Hepatocyte (in vitro differentiated cells): Measurements from ENCODE around the gene TK2. TPM values are rescaled to one million over a fixed set of nuclear protein-coding genes. Genes with fewer than 3 reads are reported as not detected.

Experiments
- DNase-seq: peaks from one replicate; pipeline ENCODE4 v3.0.0-alpha.2; 2016; ENCODE audit warnings: low spot score
- H2AFZ ChIP-seq: fragments of 200-600 bp; sonication (generic); 2 replicates; pipeline ENCODE4 v1.6.0; 2016; ENCODE audit warnings: antibody characterized with exemption, mild to moderate bottlenecking
- H3K27ac ChIP-seq: fragments of 200-600 bp; sonication (generic); 2 replicates; pipeline ENCODE4 v1.5.1; 2016; ENCODE audit warnings: mild to moderate bottlenecking
- H3K27me3 ChIP-seq: fragments of 200-600 bp; sonication (generic); 2 replicates; pipeline ENCODE4 v1.6.1; 2016
- H3K36me3 ChIP-seq: fragments of 200-600 bp; sonication (generic); replicated peaks from 2 replicates; pipeline ENCODE4 v1.5.1; 2016; ENCODE audit warnings: low read depth; ENCODE audit not compliant: insufficient read depth
- H3K4me1 ChIP-seq: fragments of 200-600 bp; sonication (generic); 2 replicates; pipeline ENCODE4 v1.5.1; 2016; ENCODE audit warnings: mild to moderate bottlenecking, moderate library complexity; ENCODE audit not compliant: insufficient read depth
- H3K4me2 ChIP-seq: fragments of 200-600 bp; sonication (generic); 2 replicates; pipeline ENCODE4 v1.6.0; 2016
- H3K4me3 ChIP-seq: fragments of 200-600 bp; sonication (generic); 2 replicates; pipeline ENCODE4 v1.5.1; 2016; ENCODE audit warnings: mild to moderate bottlenecking
- H3K79me2 ChIP-seq: fragments of 200-600 bp; sonication (generic); 2 replicates; pipeline ENCODE4 v1.6.0; 2017; ENCODE audit warnings: mild to moderate bottlenecking
- H3K9me2 ChIP-seq: fragments of 200-600 bp; sonication (generic); replicated peaks from 2 replicates; pipeline ENCODE4 v1.6.0; 2017; ENCODE audit warnings: mild to moderate bottlenecking; ENCODE audit not compliant: insufficient read depth
- H3K9me3 ChIP-seq: fragments of 200-600 bp; sonication (generic); 2 replicates; pipeline ENCODE4 v1.5.1; 2016; ENCODE audit warnings: low read depth, mild to moderate bottlenecking
- H4K20me1 ChIP-seq: fragments of 200-600 bp; sonication (generic); 2 replicates; pipeline ENCODE4 v1.6.0; 2016; ENCODE audit warnings: mild to moderate bottlenecking; ENCODE audit not compliant: insufficient read depth, poor library complexity, severe bottlenecking
- CTCF ChIP-seq: fragments of 200-600 bp; sonication (generic); IDR thresholded peaks from 2 replicates; pipeline ENCODE4 v1.5.1; 2016; ENCODE audit warnings: antibody characterized with exemption, mild to moderate bottlenecking; ENCODE audit not compliant: poor library complexity
- EZH2 ChIP-seq: fragments of 200-600 bp; sonication (generic); IDR thresholded peaks from 2 replicates; pipeline ENCODE4 v1.6.1; 2016; ENCODE audit warnings: antibody characterized with exemption, mild to moderate bottlenecking, borderline replicate concordance
- EZH2phosphoT487 ChIP-seq: fragments of 200-600 bp; sonication (generic); IDR thresholded peaks from one replicate; pipeline ENCODE4 v1.6.1; 2018; ENCODE audit warnings: antibody characterized with exemption, mild to moderate bottlenecking, low read depth, moderate library complexity; ENCODE audit not compliant: unreplicated experiment, severe bottlenecking
- WGBS: methylation state at CpG from one replicate; pipeline ENCODE4 v1.1.6; 2016; ENCODE audit warnings: low lambda C conversion rate; ENCODE audit errors: missing lambda C conversion rate; 5-methylcytosine and 5-hydroxymethylcytosine counted together
- polyA plus RNA-seq: library from polyadenylated mRNA; unstranded; fragments of >200 nt; fragmentation: Nextera tagmentation; extraction: Ambion mirVana; gene quantifications from 2 replicates; pipeline ENCODE4 v1.2.1, GENCODE V29; 2016
- total RNA-seq: library from RNA; depleted of rRNA; stranded (reverse); fragments of >200 nt; gene quantifications from 2 replicates; pipeline ENCODE4 v1.2.3, GENCODE V29; 2014

Gene TK2
- total and polyA plus RNA-seq, 2 experiments from 2014 or later = 10.1 to 14.3 TPM

GRCh38 chr16:66547101-66547989 is 2.6 kb downstream of the TK2 start:
- H3K4me1 ChIP-seq = peaks cover 15% of the 10 kb centered on the region
- no peak overlapping the region for H2AFZ ChIP-seq
- no peak for DNase-seq
- no peak overlapping the region for H3K4me2 ChIP-seq
- no peak overlapping the region for H3K27ac ChIP-seq
- no peaks in the 10 kb centered on the region for H4K20me1 ChIP-seq
- 98% methylated on average over 5 of the region's 5 CpGs for WGBS
- no peaks in the 10 kb centered on the region for H3K36me3 ChIP-seq
- H3K4me3 ChIP-seq = no peak overlapping the region
- H3K27me3 ChIP-seq = no peaks in the 10 kb centered on the region
- peaks cover 8% of the 10 kb centered on the region for H3K79me2 ChIP-seq
- H3K9me2 ChIP-seq = no peaks in the 10 kb centered on the region
- TF ChIP-seq EZH2phosphoT487 (no peak), EZH2 (no peak), CTCF (no peak)
- no peaks in the 10 kb centered on the region for H3K9me3 ChIP-seq

DNA sequence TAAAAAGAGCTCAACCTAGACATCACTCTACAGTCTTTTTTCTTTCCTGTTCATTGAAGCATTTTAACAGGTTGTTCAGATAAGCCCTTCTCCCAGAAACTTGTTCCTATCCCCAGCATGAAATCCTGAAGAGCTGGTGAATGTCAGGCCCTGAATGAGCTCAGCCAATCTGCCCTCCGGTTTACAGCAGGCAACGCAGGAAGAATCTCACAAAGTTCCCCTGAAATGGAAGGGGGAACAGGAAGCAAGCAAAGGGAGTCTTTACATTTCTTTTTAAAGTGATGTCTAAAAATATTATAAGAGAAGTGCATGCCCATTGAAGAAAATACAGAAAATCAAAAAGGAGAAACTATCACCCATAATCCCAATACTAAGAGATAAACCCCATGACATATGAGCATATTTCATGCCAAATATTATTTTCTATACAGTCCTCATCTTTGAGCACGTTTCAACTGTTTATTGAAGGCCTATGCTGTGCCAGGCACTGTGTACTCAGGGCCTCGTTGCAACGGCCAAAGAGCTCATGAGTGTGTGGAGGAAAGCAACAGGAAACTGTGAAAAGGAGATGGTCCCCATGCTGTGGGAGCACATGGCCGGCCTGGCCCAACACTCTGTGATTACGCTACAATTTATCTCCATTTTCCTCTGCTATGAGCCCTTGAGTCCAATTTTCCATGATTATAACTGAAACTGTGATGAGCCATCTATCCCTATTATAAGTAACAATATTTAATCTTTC is 5.7 kb downstream of the TK2 start:
- H3K4me3 ChIP-seq = no peak overlapping the region
- peaks cover 3% of the 10 kb centered on the region for H3K79me2 ChIP-seq
- 87% methylated on average over 7 of the region's 7 CpGs for WGBS
- peaks cover 4% of the 10 kb centered on the region for H3K4me1 ChIP-seq
- no peaks in the 10 kb centered on the region for H4K20me1 ChIP-seq
- no peak overlapping the region for H3K27ac ChIP-seq
- no peak overlapping the region for H3K4me2 ChIP-seq
- no peaks in the 10 kb centered on the region for H3K9me3 ChIP-seq
- no peaks in the 10 kb centered on the region for H3K36me3 ChIP-seq
- H2AFZ ChIP-seq = no peak overlapping the region
- no peak for TF ChIP-seq EZH2phosphoT487
- TF ChIP-seq EZH2 = no peak
- TF ChIP-seq CTCF = no peak
- H3K27me3 ChIP-seq = no peaks in the 10 kb centered on the region
- no peak for DNase-seq
- H3K9me2 ChIP-seq = no peaks in the 10 kb centered on the region

- DNase-seq = no peak
- 88% methylated on average over 6 of the region's 6 CpGs for WGBS
- no peaks in the 10 kb centered on the region for H3K4me1 ChIP-seq
- H3K27ac ChIP-seq = no peak overlapping the region
- TF ChIP-seq EZH2phosphoT487 (no peak), CTCF (no peak), EZH2 (no peak)
- H3K36me3 ChIP-seq = no peaks in the 10 kb centered on the region
- no peaks in the 10 kb centered on the region for H3K27me3 ChIP-seq
- H3K9me2 ChIP-seq = no peaks in the 10 kb centered on the region
- no peak overlapping the region for H3K4me3 ChIP-seq
- H3K9me3 ChIP-seq = no peaks in the 10 kb centered on the region
- no peak overlapping the region for H2AFZ ChIP-seq
- no peaks in the 10 kb centered on the region for H3K79me2 ChIP-seq
- no peaks in the 10 kb centered on the region for H4K20me1 ChIP-seq
- H3K4me2 ChIP-seq = no peak overlapping the region
Measured at GRCh38 chr16:66543541-66543940, 6.4 kb downstream of the TK2 start.
